ENCODE data around the gene ANXA11. TPM values are rescaled to one million over a fixed set of nuclear protein-coding genes. Genes with fewer than 3 reads are reported as not detected.
"Not testable (repeated sequence)": the region's sequence is repeated elsewhere in the genome, so short reads cannot be mapped to it uniquely, and the experiment has no call there.

Gene ANXA11
- total and polyA plus RNA-seq, 8 donors = 91.4 to 293 (median 161) TPM

DNA sequence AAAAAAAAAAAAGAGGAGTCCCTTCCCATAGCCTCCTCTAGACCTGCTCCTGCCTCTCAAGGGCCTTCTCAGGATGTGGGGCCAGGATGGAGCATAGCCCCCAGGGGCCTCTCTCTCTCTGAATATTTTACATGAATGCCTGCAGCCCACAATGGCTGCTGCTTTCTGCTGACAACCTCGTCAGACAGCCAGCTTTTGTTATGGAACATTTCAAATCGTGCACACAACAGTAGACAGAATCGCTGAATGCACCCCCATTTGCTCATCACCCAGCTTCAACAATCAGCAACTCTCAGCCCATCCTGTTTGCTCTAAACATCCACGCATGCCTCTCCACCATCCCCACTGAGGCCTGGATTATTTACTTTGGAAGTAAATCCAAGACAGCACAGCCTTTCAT lies 67.4 kb downstream of the ANXA11 start:
- Histone ChIP-seq H3K4me3 (no peak overlapping the region), H3K36me3 (no peaks in the 10 kb centered on the region), H3K4me1 (peaks cover 1 to 11% (median 5%) of the 10 kb centered on the region in 4 donors), H3K27me3 (peaks cover 0 to 46% (median 10%) of the 10 kb centered on the region in 3 donors), H3K27ac (peak overlapping the region in 4 of 5 donors; percentile 52 to 80 (median 75)), H3K9me3 (no peaks in the 10 kb centered on the region)
- 49 to 61% (median 52%) methylated on average over 4 of the region's 4 CpGs for WGBS, 5 donors
- intact Hi-C loops (cut with DNase I; ENCODE audit: low total_unique reads) = no loop called here
- DNase-seq = no peak
- TF ChIP-seq POLR2AphosphoS5 (IDR thresholded peaks at IDR 0.05) (no peak), EP300 (IDR thresholded peaks at IDR 0.05) (no peak), POLR2A (IDR thresholded peaks at IDR 0.05) (no peak)
- TF ChIP-seq, protein P1, sequence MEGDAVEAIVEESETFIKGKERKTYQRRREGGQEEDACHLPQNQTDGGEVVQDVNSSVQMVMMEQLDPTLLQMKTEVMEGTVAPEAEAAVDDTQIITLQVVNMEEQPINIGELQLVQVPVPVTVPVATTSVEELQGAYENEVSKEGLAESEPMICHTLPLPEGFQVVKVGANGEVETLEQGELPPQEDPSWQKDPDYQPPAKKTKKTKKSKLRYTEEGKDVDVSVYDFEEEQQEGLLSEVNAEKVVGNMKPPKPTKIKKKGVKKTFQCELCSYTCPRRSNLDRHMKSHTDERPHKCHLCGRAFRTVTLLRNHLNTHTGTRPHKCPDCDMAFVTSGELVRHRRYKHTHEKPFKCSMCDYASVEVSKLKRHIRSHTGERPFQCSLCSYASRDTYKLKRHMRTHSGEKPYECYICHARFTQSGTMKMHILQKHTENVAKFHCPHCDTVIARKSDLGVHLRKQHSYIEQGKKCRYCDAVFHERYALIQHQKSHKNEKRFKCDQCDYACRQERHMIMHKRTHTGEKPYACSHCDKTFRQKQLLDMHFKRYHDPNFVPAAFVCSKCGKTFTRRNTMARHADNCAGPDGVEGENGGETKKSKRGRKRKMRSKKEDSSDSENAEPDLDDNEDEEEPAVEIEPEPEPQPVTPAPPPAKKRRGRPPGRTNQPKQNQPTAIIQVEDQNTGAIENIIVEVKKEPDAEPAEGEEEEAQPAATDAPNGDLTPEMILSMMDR (IDR thresholded peaks at IDR 0.05) = no peak

DNA sequence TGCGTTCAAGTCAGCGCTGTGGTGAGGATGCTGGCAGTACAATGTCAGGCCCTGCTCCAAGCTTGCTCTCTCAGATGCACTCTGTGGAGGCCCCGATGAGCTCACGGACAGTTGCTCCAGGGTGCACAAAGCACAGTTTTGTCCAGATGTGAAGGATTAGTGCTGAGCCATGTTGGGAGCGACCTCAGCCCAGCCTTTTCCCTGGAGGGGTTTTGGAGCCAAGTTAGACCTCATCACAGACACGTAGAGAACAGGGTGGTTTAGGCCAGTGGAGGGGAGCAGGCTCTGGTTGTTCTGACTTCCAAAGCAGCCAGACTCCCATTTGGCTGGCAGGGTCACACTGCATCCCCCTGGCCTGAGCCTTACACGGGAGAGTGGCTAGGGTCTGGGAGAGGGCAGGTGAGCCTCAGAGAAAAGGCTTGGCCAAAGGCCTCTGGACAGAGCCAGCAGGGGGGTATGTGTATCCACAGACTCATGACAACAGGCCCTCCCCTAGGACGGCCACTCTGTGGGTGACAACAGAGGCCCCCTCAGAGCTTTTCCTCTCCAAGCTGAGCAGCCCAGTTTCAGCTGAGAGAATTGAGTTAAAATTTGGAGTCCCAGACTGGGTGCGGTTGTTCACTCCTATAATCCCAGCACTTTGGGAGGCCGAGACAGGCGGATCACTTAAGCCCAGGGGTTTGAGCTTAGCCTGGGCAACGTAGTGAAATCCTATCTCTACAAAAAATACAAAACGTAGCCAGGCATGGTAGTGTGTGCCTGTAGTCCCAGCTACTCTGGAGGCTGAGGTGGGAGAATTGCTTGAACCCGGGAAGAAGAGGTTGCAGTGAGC lies 68.1 kb downstream of the ANXA11 start:
- Histone ChIP-seq H3K27me3 (peaks cover 0 to 53% (median 16%) of the 10 kb centered on the region in 3 donors), H3K4me1 (peaks cover 5 to 18% (median 12%) of the 10 kb centered on the region in 4 donors), H3K27ac (peak overlapping the region; percentile 47 to 80 (median 71)), H3K36me3 (no peaks in the 10 kb centered on the region), H3K9me3 (no peaks in the 10 kb centered on the region), H3K4me3 (no peak overlapping the region)
- 68 to 75% (median 69%) methylated on average over 14 of the region's 14 CpGs for WGBS, 5 donors
- DNase-seq = peak in 1 of 2 donors; percentile 79
- intact Hi-C loops (cut with DNase I; ENCODE audit: low total_unique reads) = no loop called here
- TF ChIP-seq, protein P1 (IDR thresholded peaks at IDR 0.05) = no peak
- TF ChIP-seq POLR2AphosphoS5 (IDR thresholded peaks at IDR 0.05) (no peak), EP300 (IDR thresholded peaks at IDR 0.05) (no peak), POLR2A (IDR thresholded peaks at IDR 0.05) (no peak)

DNA sequence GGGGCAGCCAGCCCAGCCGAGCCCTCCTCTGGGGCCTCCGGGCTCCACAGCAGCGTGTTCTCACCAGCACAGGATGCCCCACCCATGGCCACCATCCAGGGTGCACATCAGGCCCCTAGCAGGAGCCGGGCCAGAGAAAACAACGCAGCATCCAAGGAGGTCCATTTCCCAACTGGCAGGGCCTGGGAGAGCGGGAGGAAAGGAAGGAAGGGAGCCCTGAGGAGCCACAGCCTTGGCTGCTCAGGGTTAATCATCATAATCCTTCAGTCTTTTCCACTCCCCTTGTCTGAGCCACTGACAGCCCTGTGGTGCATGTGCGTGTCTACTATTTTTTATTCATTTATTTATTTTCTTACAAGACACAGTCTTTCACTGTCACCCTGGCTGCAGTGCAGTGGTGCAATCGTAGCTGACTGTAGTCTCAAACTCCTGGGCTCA lies 69.2 kb downstream of the ANXA11 start:
- no peak overlapping the region for H3K4me3 ChIP-seq
- TF ChIP-seq, protein P1 (IDR thresholded peaks at IDR 0.05) = no peak
- peak in 1 of 3 donors; percentile 23 for TF ChIP-seq POLR2AphosphoS5 (IDR thresholded peaks at IDR 0.05)
- H3K27me3 ChIP-seq = peaks cover 0 to 63% (median 17%) of the 10 kb centered on the region in 3 donors
- H3K4me1 ChIP-seq = peaks cover 5 to 20% (median 13%) of the 10 kb centered on the region in 4 donors
- H3K36me3 ChIP-seq = no peaks in the 10 kb centered on the region
- 17 to 34% (median 28%) methylated on average over 8 of the region's 8 CpGs for WGBS, 5 donors
- no peaks in the 10 kb centered on the region for H3K9me3 ChIP-seq
- intact Hi-C loops (cut with DNase I; ENCODE audit: low total_unique reads) = no loop called here
- H3K27ac ChIP-seq = peak overlapping the region; percentile 30 to 80 (median 71)
- peak; percentile 43 to 80 for DNase-seq

DNA sequence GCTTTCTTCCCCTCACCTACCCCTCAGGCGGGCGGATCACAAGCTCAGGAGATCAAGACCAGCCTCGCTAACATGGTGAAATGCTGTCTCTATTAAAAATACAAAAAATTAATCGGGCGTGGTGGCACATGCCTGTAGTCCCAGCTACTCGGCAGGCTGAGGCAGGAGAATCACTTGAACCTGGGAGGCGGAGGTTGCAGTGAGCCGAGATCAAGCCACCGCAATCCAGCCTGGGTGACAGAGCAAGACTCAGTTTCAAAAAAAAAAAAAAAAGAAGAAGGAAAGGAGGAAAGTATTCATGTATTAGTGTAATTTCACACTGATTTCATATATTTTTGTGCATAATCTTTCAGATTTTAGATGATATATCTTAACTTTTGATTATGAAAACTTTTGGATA lies 71.7 kb downstream of the ANXA11 start:
- Histone ChIP-seq H3K27me3 (peaks cover 0 to 57% (median 17%) of the 10 kb centered on the region in 3 donors), H3K4me3 (peak overlapping the region; percentile 36 to 50 (median 44)), H3K4me1 (peaks cover 5 to 20% (median 13%) of the 10 kb centered on the region in 4 donors), H3K27ac (peak overlapping the region; percentile 6 to 82 (median 74))
- 79 to 85% (median 82%) methylated on average over 9 of the region's 9 CpGs for WGBS, 5 donors
- H3K36me3 ChIP-seq; H3K9me3 ChIP-seq; intact Hi-C loops (cut with DNase I; ENCODE audit: low total_unique reads); DNase-seq: not testable (repeated sequence)

Measured in stomach (tissue), 9 donors.